HG02798 (cell line): ENCODE measurements around the gene LIN28A.

Experiments used
- ATAC-seq: cut with Tn5 transposase; IDR thresholded peaks from one replicate; pipeline ENCODE4 v1.9.1; 2021; ENCODE audit warnings: mild to moderate bottlenecking; ENCODE audit not compliant: unreplicated experiment, poor library complexity

Gene LIN28A

DNA sequence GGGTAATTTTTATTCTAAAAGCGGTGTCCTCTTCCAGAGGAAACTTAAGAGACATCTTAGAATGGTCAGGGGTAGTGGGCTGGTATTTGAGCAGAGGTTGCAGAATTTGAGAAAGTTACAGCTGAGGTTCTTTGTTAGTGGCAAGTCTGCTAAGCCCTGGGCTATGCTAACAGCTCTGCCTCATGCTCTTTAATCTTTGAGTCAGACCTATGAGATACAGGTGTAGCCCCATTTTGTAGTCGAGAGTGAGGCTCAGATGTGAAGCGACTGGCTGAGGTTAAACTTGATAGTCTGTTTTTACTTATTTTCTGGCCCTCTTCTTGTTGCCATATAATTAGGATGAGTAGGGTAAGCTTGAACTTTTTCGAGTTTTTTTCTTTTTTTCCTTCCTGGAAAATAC lies 66.3 kb downstream of the LIN28A start:
- ATAC-seq = no peak

DNA sequence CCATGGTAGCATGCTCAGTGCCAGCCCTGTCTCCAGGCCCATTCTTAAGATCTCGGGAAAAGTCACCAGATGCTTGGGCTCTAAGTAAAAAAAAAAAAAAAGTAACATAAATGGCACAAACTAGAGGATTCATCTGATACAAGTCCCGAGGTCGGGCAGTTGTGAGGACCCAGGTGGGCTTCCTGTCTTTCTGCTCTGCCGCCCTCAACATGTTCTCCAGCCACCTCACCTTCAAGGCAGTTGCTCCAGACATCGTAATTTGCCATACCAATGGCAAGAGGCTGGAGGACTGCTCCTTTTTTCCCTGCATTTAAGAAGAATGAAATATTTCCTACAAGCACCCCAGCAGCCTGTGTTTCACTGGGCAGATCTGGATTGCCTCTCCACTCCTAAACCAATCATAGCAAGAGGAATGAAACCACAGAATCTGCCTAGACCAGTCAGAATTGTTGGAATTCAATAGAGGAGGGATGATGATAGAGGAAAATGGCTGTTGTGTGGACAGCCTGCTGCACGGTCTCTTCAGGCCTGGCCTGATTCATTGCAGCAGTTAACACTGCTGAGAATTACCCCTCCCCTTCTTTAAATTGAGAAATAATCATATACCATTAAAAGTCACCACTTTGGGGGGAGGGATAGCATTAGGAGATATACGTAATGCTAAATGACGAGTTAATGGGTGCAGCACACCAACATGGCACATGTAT lies 67.0 kb downstream of the LIN28A start:
- no peak for ATAC-seq

DNA sequence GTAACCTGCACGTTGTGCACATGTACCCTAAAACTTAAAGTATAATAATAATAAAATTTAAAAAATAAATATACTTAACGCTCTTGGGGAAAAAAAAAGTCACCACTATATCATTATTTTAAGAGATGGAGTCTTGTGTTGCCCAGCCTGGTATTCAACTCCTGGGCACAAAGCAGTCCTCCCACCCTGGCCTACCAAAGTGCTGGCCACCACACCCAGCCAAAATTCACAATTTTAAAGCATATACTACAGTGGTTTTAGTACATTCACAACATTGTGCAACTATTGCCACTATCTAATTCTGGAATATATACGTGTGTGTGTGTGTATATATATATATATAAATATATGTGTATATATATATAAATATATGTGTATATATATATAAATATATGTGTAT lies 67.5 kb downstream of the LIN28A start:
- ATAC-seq = no peak

DNA sequence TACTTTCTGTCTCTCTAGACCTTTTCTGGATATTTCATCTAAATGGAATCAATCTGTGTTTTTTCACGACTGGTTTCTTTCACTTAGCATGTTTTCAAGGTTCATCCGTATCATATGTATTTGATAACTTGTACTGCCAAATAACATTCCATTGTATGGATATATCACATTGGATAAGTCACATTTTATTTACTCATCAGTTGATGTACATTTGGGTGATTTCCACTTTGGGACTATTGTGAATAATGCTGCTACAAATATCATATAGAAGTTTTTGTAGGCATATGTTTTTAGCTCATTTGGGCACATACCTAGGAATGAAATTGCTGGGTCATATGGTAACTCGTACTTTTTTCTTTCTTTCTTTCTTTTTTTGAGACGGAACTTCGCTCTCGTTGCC lies 68.4 kb downstream of the LIN28A start:
- no peak for ATAC-seq
